ENCODE data around the gene AAMP. TPM values are rescaled to one million over a fixed set of nuclear protein-coding genes. Genes with fewer than 3 reads are reported as not detected.

Gene AAMP
- total and polyA plus RNA-seq, 3 donors from 2014 or later: 112 to 177 (median 154) TPM

- H3K9me3 ChIP-seq: no peaks in the 10 kb centered on the region
- DNase-seq: no peak
- intact Hi-C loops (cut with DNase I; ENCODE audit: low total_unique reads): no loop called here
- WGBS, 2 donors: 94 to 96% methylated on average over 2 of the region's 2 CpGs
- H3K27me3 ChIP-seq: no peaks in the 10 kb centered on the region
- no peaks in the 10 kb centered on the region for H3K4me1 ChIP-seq
- peaks cover 3% of the 10 kb centered on the region for H3K36me3 ChIP-seq (ENCODE audit: low read depth, missing control alignments)
- TF ChIP-seq POLR2A (IDR thresholded peaks at IDR 0.05): no peak
- TF ChIP-seq, protein P1, sequence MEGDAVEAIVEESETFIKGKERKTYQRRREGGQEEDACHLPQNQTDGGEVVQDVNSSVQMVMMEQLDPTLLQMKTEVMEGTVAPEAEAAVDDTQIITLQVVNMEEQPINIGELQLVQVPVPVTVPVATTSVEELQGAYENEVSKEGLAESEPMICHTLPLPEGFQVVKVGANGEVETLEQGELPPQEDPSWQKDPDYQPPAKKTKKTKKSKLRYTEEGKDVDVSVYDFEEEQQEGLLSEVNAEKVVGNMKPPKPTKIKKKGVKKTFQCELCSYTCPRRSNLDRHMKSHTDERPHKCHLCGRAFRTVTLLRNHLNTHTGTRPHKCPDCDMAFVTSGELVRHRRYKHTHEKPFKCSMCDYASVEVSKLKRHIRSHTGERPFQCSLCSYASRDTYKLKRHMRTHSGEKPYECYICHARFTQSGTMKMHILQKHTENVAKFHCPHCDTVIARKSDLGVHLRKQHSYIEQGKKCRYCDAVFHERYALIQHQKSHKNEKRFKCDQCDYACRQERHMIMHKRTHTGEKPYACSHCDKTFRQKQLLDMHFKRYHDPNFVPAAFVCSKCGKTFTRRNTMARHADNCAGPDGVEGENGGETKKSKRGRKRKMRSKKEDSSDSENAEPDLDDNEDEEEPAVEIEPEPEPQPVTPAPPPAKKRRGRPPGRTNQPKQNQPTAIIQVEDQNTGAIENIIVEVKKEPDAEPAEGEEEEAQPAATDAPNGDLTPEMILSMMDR (IDR thresholded peaks at IDR 0.05): no peak
- no peak overlapping the region for H3K27ac ChIP-seq
- H3K4me3 ChIP-seq: no peak overlapping the region
Measured at GRCh38 chr2:218244665-218245064, 25.3 kb downstream of the AAMP start.

- no peak overlapping the region for H3K4me3 ChIP-seq
- TF ChIP-seq POLR2A (IDR thresholded peaks at IDR 0.05): no peak
- TF ChIP-seq, protein P1 (IDR thresholded peaks at IDR 0.05): no peak
- peaks cover 2% of the 10 kb centered on the region for H3K4me1 ChIP-seq
- intact Hi-C loops (cut with DNase I; ENCODE audit: low total_unique reads): no loop called here
- no peak overlapping the region for H3K27ac ChIP-seq
- H3K36me3 ChIP-seq (ENCODE audit: low read depth, missing control alignments): peaks cover 3% of the 10 kb centered on the region
- DNase-seq: no peak
- no peaks in the 10 kb centered on the region for H3K27me3 ChIP-seq
- no peaks in the 10 kb centered on the region for H3K9me3 ChIP-seq
- 83 to 91% methylated on average over 1 of the region's 1 CpG for WGBS, 2 donors
Measured at GRCh38 chr2:218244204-218244603, 25.7 kb downstream of the AAMP start.

GRCh38 chr2:218238887-218239286 lies 31.1 kb downstream of the AAMP start:
- Histone ChIP-seq H3K4me1 (peaks cover 12% of the 10 kb centered on the region), H3K36me3 (ENCODE audit: low read depth, missing control alignments) (no peaks in the 10 kb centered on the region), H3K27me3 (no peaks in the 10 kb centered on the region), H3K9me3 (no peaks in the 10 kb centered on the region), H3K27ac (peak overlapping the region; percentile 26 to 59), H3K4me3 (no peak overlapping the region)
- WGBS, 2 donors: 50 to 71% methylated on average over 1 of the region's 1 CpG
- TF ChIP-seq POLR2A (IDR thresholded peaks at IDR 0.05): no peak
- TF ChIP-seq, protein P1 (IDR thresholded peaks at IDR 0.05): no peak
- DNase-seq: no peak
- intact Hi-C loops (cut with DNase I; ENCODE audit: low total_unique reads): no loop called here

DNA sequence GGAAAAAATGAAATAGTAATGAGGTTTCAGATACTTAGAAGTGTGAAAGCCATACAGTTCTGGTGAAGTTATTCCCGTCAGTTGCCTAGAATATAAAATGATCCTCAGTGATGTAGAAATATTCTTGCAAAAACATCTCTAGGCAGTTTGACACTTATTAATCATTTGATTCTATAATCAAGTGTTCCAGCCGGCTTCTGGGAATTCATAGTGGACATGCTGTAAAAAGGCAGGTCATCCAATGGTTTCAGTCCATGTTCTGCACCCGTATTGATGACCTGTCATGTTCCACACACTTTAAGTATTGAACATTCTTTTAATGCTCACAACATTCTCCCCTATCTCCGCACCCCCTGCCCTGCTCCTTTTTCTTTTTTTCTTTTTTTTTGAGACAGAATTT lies 33.1 kb downstream of the AAMP start:
- Histone ChIP-seq H3K4me3 (no peak overlapping the region), H3K4me1 (peaks cover 21% of the 10 kb centered on the region), H3K36me3 (ENCODE audit: low read depth, missing control alignments) (no peaks in the 10 kb centered on the region), H3K27ac (no peak overlapping the region), H3K9me3 (no peaks in the 10 kb centered on the region), H3K27me3 (no peaks in the 10 kb centered on the region)
- no peak for DNase-seq
- no peak for TF ChIP-seq POLR2A (IDR thresholded peaks at IDR 0.05)
- 88% methylated on average over 4 of the region's 4 CpGs for WGBS, 2 donors
- intact Hi-C loops (cut with DNase I; ENCODE audit: low total_unique reads): no loop called here

DNA sequence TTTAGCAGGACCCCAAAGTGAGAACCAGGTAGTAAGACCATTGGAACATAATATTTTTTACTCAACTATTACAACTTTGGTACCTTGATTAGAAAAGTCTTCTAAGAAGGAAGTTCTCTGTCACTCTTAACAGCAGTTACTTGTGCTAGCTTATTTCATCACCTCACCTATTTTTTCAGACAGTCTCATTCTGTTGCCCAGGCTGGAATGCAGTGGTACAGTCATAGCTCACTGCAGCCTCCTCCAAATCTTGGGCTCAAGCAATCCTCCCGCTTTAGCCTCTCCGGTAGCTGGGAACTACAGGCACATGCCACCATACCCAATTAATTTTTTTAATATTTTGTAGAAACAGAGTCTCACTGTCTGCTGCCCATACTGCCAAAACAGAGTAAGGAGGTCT lies 34.9 kb downstream of the AAMP start:
- intact Hi-C loops (cut with DNase I; ENCODE audit: low total_unique reads): no loop called here
- Histone ChIP-seq H3K4me3 (no peak overlapping the region), H3K4me1 (peaks cover 31% of the 10 kb centered on the region), H3K36me3 (ENCODE audit: low read depth, missing control alignments) (no peaks in the 10 kb centered on the region), H3K27me3 (no peaks in the 10 kb centered on the region), H3K27ac (no peak overlapping the region), H3K9me3 (no peaks in the 10 kb centered on the region)
- no peak for DNase-seq
- TF ChIP-seq, protein P1 (IDR thresholded peaks at IDR 0.05): no peak
- TF ChIP-seq POLR2A (IDR thresholded peaks at IDR 0.05): no peak
- WGBS, 2 donors: 97 to 100% methylated on average over 2 of the region's 2 CpGs

Data from testis (tissue), 3 donors.